Prostate gland (tissue), 2 donors: ENCODE results near the gene DNAAF5. TPM values are rescaled to one million over a fixed set of nuclear protein-coding genes. Genes with fewer than 3 reads are reported as not detected.

Experiments
- DNase-seq: peaks from one replicate; pipeline ENCODE4 v3.0.0-alpha.2; 2019; ENCODE audit warnings: low spot score
- H3K27ac ChIP-seq, 2 donors: fragments of 200-600 bp; sonication (generic); 2 replicates each; pipeline ENCODE4 v1.5.1; 2017 to 2019
- H3K27me3 ChIP-seq: fragments of 200-600 bp; sonication (generic); replicated peaks from 2 replicates; pipeline ENCODE4 v1.5.1; 2019; ENCODE audit not compliant: insufficient read depth
- H3K36me3 ChIP-seq, 2 donors: fragments of 200-600 bp; sonication (generic); 1 replicate in 1 of 2; 2 replicates in 1 of 2; pipeline versions ENCODE4 v1.5.1 to v1.8.1; 2017 to 2019
- H3K4me1 ChIP-seq: fragments of 200-600 bp; sonication (generic); replicated peaks from 2 replicates; pipeline ENCODE4 v1.5.1; 2019
- H3K4me3 ChIP-seq, 2 donors: fragments of 200-600 bp; sonication (generic); 2 replicates each; pipeline ENCODE4 v1.5.1; 2017 to 2019
- H3K9me3 ChIP-seq: fragments of 200-600 bp; sonication (generic); 2 replicates; pipeline ENCODE4 v1.5.1; 2017
- CTCF ChIP-seq, 4 experiments: fragments of 200-600 bp in 2 of 4; fragments of 450-650 bp in 2 of 4; sonication (generic) in 2 of 4; IDR thresholded peaks; 1 replicate in 3 of 4; 2 replicates in 1 of 4; pipeline ENCODE4 v1.5.1; 2016 to 2019; ENCODE audit warnings: antibody characterized with exemption in 4 of 4, mild to moderate bottlenecking in 2 of 4, moderate library complexity in 2 of 4
- POLR2A ChIP-seq: fragments of 450-650 bp; IDR thresholded peaks from one replicate; pipeline ENCODE4 v1.6.1; 2016; ENCODE audit warnings: antibody characterized with exemption, mild to moderate bottlenecking
- POLR2AphosphoS5 ChIP-seq: sonication (generic); formaldehyde crosslinking; IDR thresholded peaks from one replicate; pipeline ENCODE4 v1.6.1; 2017; ENCODE audit warnings: antibody characterized with exemption
- WGBS: methylation state at CpG from one replicate; pipeline ENCODE4 v1.1.5; 2018; 5-methylcytosine and 5-hydroxymethylcytosine counted together
- intact Hi-C: fragments of 100-400 bp; cut with DNase I; formaldehyde crosslinking; loops from one replicate; pipeline ENCODE4 v1.14.2; 2022
- total RNA-seq, 2 donors: library from RNA; depleted of rRNA; stranded (reverse); fragments of >200 nt; gene quantifications; one replicate each; pipeline ENCODE4 v1.1.0, GENCODE V29; 2016

DNAAF5 gene
- total RNA-seq, 2 donors from 2014 or later, result 30.8 to 52.0 TPM

GRCh38 chr7:727806-728460, 1.4 kb downstream of the DNAAF5 start:
- peak overlapping the region; percentile 73 to 90 for H3K4me3 ChIP-seq
- no peak overlapping the region for H3K27ac ChIP-seq
- 24% methylated on average over 21 of the region's 21 CpGs for WGBS
- intact Hi-C loops, result no loop called here
- no peak for DNase-seq
- peaks cover 4% of the 10 kb centered on the region for H3K4me1 ChIP-seq
- H3K9me3 ChIP-seq, result no peaks in the 10 kb centered on the region
- H3K36me3 ChIP-seq, result no peaks in the 10 kb centered on the region
- no peaks in the 10 kb centered on the region for H3K27me3 ChIP-seq
- no peak for TF ChIP-seq POLR2AphosphoS5
- no peak for TF ChIP-seq CTCF (IDR thresholded peaks at IDR 0.05)
- TF ChIP-seq POLR2A, result no peak

GRCh38 chr7:728602-729001, 2.1 kb downstream of the DNAAF5 start:
- H3K4me3 ChIP-seq, result no peak overlapping the region
- WGBS, result 90% methylated on average over 9 of the region's 9 CpGs
- no peaks in the 10 kb centered on the region for H3K27me3 ChIP-seq
- H3K36me3 ChIP-seq, result no peaks in the 10 kb centered on the region
- intact Hi-C loops, result no loop called here
- no peaks in the 10 kb centered on the region for H3K9me3 ChIP-seq
- TF ChIP-seq CTCF (IDR thresholded peaks at IDR 0.05) (no peak), POLR2AphosphoS5 (no peak), POLR2A (no peak)
- peaks cover 4% of the 10 kb centered on the region for H3K4me1 ChIP-seq
- no peak overlapping the region for H3K27ac ChIP-seq
- no peak for DNase-seq

- H3K4me1 ChIP-seq, result peaks cover 4% of the 10 kb centered on the region
- no peaks in the 10 kb centered on the region for H3K36me3 ChIP-seq
- no peak for DNase-seq
- TF ChIP-seq CTCF (IDR thresholded peaks at IDR 0.05) (no peak), POLR2A (no peak), POLR2AphosphoS5 (no peak)
- intact Hi-C loops, result no loop called here
- H3K4me3 ChIP-seq, result no peak overlapping the region
- no peak overlapping the region for H3K27ac ChIP-seq
- H3K9me3 ChIP-seq, result no peaks in the 10 kb centered on the region
- no peaks in the 10 kb centered on the region for H3K27me3 ChIP-seq
- WGBS, result 87% methylated on average over 28 of the region's 29 CpGs
Observed at GRCh38 chr7:729140-730000, 2.9 kb downstream of the DNAAF5 start.

- peaks cover 4% of the 10 kb centered on the region for H3K4me1 ChIP-seq
Observed at GRCh38 chr7:730501-731439, 4.3 kb downstream of the DNAAF5 start.

More at GRCh38 chr7:730501-731439, 4.3 kb downstream of the DNAAF5 start:
- Histone ChIP-seq H3K27ac (no peak overlapping the region), H3K36me3 (no peaks in the 10 kb centered on the region), H3K9me3 (no peaks in the 10 kb centered on the region), H3K4me3 (no peak overlapping the region), H3K27me3 (no peaks in the 10 kb centered on the region)
- intact Hi-C loops, result no loop called here
- WGBS, result 84% methylated on average over 23 of the region's 23 CpGs
- no peak for DNase-seq
- TF ChIP-seq POLR2A (no peak), CTCF (IDR thresholded peaks at IDR 0.05) (no peak), POLR2AphosphoS5 (no peak)
